SU-DHL-6 (cell line): Measurements from ENCODE around the gene C10orf71.

ENCODE experiments used
- H2AFZ ChIP-seq: fragments of 200-600 bp; sonication (generic); 2 replicates; pipeline ENCODE4 v1.6.1; 2014; ENCODE audit warnings: low read depth, mild to moderate bottlenecking, moderate library complexity, mixed read lengths, antibody characterized with exemption, low read length; ENCODE audit not compliant: severe bottlenecking
- H3F3A ChIP-seq: fragments of 200-600 bp; shearing (Covaris generic); 2 replicates; pipeline ENCODE4 v1.6.0; 2016; ENCODE audit warnings: antibody characterized with exemption, mild to moderate bottlenecking; ENCODE audit not compliant: insufficient read depth
- H3K27ac ChIP-seq: fragments of 200-600 bp; sonication (generic); 2 replicates; pipeline ENCODE4 v1.5.1; 2016; ENCODE audit warnings: low read depth, mild to moderate bottlenecking, low read length, moderate library complexity, mixed read lengths
- H3K27me3 ChIP-seq: fragments of 200-600 bp; sonication (generic), shearing (Covaris generic); 2 replicates; pipeline ENCODE4 v1.6.0; 2014; ENCODE audit warnings: mild to moderate bottlenecking, low read length
- H3K36me3 ChIP-seq: fragments of 200-600 bp; sonication (generic); 2 replicates; pipeline ENCODE4 v1.6.1; 2014; ENCODE audit warnings: mild to moderate bottlenecking, low read length, mixed read lengths
- H3K4me2 ChIP-seq: fragments of 300-600, 200-600 bp; shearing (Covaris generic), sonication (generic); 2 replicates; pipeline ENCODE4 v1.6.0; 2014; ENCODE audit warnings: low read length, low read depth, mild to moderate bottlenecking; ENCODE audit not compliant: poor library complexity, severe bottlenecking
- H3K4me3 ChIP-seq: fragments of 200-600 bp; sonication (generic); 2 replicates; pipeline ENCODE4 v1.5.1; 2014; ENCODE audit warnings: antibody characterized with exemption, low read length, mild to moderate bottlenecking, mixed read lengths; ENCODE audit not compliant: insufficient read depth, poor library complexity, severe bottlenecking
- H3K79me2 ChIP-seq: fragments of 200-600 bp; sonication (generic); 2 replicates; pipeline ENCODE4 v1.6.1; 2014; ENCODE audit warnings: mild to moderate bottlenecking, low read length, moderate library complexity; ENCODE audit not compliant: insufficient read depth
- H3K9ac ChIP-seq: fragments of 200-600 bp; sonication (generic); 2 replicates; pipeline ENCODE4 v1.7.0; 2014; ENCODE audit warnings: mild to moderate bottlenecking, low read length
- H3K9me2 ChIP-seq: fragments of 200-600 bp; sonication (generic); replicated peaks from 2 replicates; pipeline ENCODE4 v1.6.1; 2014; ENCODE audit warnings: low read length; ENCODE audit not compliant: insufficient read depth
- H3K9me3 ChIP-seq: fragments of 200-600 bp; sonication (generic); 2 replicates; pipeline ENCODE4 v1.6.1; 2014; ENCODE audit warnings: low read length, mixed read lengths; ENCODE audit not compliant: insufficient read depth
- H4K20me1 ChIP-seq: fragments of 200-600 bp; sonication (generic); 2 replicates; pipeline ENCODE4 v1.6.1; 2014; ENCODE audit warnings: low read depth, mild to moderate bottlenecking, antibody characterized with exemption, low read length, moderate library complexity, mixed read lengths
- EZH2phosphoT487 ChIP-seq: fragments of 200-600 bp; sonication (generic), shearing (Covaris generic); conservative IDR thresholded peaks from 2 replicates; pipeline ENCODE4 v1.6.1; 2018; ENCODE audit warnings: mild to moderate bottlenecking, antibody characterized with exemption, low read length, moderate library complexity, mixed read lengths
- TF ChIP-seq, protein P1 (sequence below): fragments of 200-600 bp; sonication (generic); IDR thresholded peaks from one replicate; pipeline ENCODE4 v1.5.1; 2017; ENCODE audit warnings: antibody characterized with exemption, mild to moderate bottlenecking, low read length, moderate library complexity; ENCODE audit not compliant: insufficient read depth, poor library complexity, severe bottlenecking

Gene C10orf71

DNA sequence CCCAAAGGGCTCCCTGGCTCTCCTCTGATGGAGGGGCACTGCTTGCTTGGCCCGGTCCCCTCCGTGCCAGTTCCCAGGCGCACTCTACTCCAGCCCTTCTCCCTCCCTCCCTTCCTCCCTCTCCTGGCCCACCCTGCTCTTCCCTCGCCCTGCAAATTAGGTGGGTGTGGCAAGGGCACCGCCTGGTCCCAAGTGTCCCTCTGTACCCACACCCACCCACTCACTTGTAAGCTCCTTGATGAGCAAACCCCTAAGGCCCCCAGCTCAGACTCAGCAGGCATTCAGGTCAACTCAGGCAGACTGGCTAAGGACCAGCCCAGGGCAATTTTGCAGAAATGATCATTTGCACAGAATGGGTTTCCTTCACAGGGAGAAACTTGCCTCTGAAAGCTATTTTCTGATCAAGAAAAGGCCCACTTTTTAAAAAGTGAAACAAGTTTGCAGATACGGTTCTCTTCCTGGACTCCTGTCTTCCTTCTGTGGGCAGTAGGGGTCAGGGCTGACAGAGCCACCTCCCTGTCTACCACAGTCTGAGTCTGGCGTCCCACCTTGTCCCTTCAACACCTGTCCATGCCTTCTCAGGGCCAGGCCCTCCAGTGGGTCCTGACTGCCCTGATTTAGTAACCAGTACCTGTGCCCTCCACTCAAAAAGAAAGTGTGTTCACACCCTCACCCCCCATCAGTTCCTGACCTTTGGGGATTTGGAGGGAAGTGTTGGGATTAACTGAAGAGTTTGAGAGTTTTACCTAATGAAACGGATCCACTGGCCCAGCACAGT, 28.3 kb downstream of the C10orf71 start:
- Histone ChIP-seq H3F3A (no peaks in the 10 kb centered on the region), H2AFZ (no peak overlapping the region), H3K9me3 (no peaks in the 10 kb centered on the region), H3K9me2 (no peaks in the 10 kb centered on the region), H3K4me3 (no peak overlapping the region), H3K9ac (no peak overlapping the region), H3K27me3 (no peaks in the 10 kb centered on the region), H3K79me2 (no peaks in the 10 kb centered on the region), H3K4me2 (no peak overlapping the region), H3K27ac (no peak overlapping the region), H3K36me3 (no peaks in the 10 kb centered on the region), H4K20me1 (no peaks in the 10 kb centered on the region)
- TF ChIP-seq, protein P1, sequence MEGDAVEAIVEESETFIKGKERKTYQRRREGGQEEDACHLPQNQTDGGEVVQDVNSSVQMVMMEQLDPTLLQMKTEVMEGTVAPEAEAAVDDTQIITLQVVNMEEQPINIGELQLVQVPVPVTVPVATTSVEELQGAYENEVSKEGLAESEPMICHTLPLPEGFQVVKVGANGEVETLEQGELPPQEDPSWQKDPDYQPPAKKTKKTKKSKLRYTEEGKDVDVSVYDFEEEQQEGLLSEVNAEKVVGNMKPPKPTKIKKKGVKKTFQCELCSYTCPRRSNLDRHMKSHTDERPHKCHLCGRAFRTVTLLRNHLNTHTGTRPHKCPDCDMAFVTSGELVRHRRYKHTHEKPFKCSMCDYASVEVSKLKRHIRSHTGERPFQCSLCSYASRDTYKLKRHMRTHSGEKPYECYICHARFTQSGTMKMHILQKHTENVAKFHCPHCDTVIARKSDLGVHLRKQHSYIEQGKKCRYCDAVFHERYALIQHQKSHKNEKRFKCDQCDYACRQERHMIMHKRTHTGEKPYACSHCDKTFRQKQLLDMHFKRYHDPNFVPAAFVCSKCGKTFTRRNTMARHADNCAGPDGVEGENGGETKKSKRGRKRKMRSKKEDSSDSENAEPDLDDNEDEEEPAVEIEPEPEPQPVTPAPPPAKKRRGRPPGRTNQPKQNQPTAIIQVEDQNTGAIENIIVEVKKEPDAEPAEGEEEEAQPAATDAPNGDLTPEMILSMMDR = no peak
- TF ChIP-seq EZH2phosphoT487 = no peak

- no peak overlapping the region for H3K9ac ChIP-seq
- no peak overlapping the region for H3K4me3 ChIP-seq
- no peaks in the 10 kb centered on the region for H3K36me3 ChIP-seq
- H2AFZ ChIP-seq = no peak overlapping the region
- no peak overlapping the region for H3K4me2 ChIP-seq
- H3K9me2 ChIP-seq = no peaks in the 10 kb centered on the region
- H3K9me3 ChIP-seq = no peaks in the 10 kb centered on the region
- H4K20me1 ChIP-seq = no peaks in the 10 kb centered on the region
- H3K27ac ChIP-seq = no peak overlapping the region
- H3K27me3 ChIP-seq = no peaks in the 10 kb centered on the region
- H3F3A ChIP-seq = no peaks in the 10 kb centered on the region
- no peak for TF ChIP-seq EZH2phosphoT487
- TF ChIP-seq, protein P1 = no peak
- H3K79me2 ChIP-seq = no peaks in the 10 kb centered on the region
Observed at GRCh38 chr10:49328401-49329145, 29.6 kb downstream of the C10orf71 start.

- Histone ChIP-seq H3K4me3 (no peak overlapping the region), H3K36me3 (no peaks in the 10 kb centered on the region), H4K20me1 (no peaks in the 10 kb centered on the region), H3K27ac (no peak overlapping the region), H3K9ac (no peak overlapping the region), H3F3A (no peaks in the 10 kb centered on the region), H2AFZ (no peak overlapping the region), H3K9me3 (no peaks in the 10 kb centered on the region), H3K79me2 (no peaks in the 10 kb centered on the region), H3K4me2 (no peak overlapping the region), H3K9me2 (no peaks in the 10 kb centered on the region), H3K27me3 (no peaks in the 10 kb centered on the region)
- TF ChIP-seq EZH2phosphoT487 = no peak
- TF ChIP-seq, protein P1 = no peak
Observed at GRCh38 chr10:49329146-49329505, 30.2 kb downstream of the C10orf71 start.
